Sigmoid colon (tissue), 7 donors: ENCODE results near the gene HMCN2. TPM values are rescaled to one million over a fixed set of nuclear protein-coding genes. Genes with fewer than 3 reads are reported as not detected.
"Not testable (repeated sequence)": the region's sequence is repeated elsewhere in the genome, so short reads cannot be mapped to it uniquely, and the experiment has no call there.

Experiments used
- DNase-seq: peaks from one replicate; pipeline ENCODE4 v3.0.0-alpha.2; 2019
- H3K27ac ChIP-seq, 4 donors: fragments of 200-600 bp; sonication (generic); one replicate each; pipeline ENCODE4 v1.5.1; 2016 to 2019; ENCODE audit warnings: mild to moderate bottlenecking in 1 of 4
- H3K27me3 ChIP-seq, 3 donors: fragments of 200-600 bp; sonication (generic); one replicate each; pipeline ENCODE4 v1.5.1; 2019; ENCODE audit warnings: mild to moderate bottlenecking in 1 of 3
- H3K36me3 ChIP-seq, 4 donors: fragments of 200-600 bp; sonication (generic); one replicate each; pipeline ENCODE4 v1.5.1; 2016 to 2019
- H3K4me1 ChIP-seq, 4 donors: fragments of 200-600 bp; sonication (generic); one replicate each; pipeline ENCODE4 v1.5.1; 2017 to 2019
- H3K4me3 ChIP-seq, 4 donors: fragments of 200-600 bp; sonication (generic); one replicate each; pipeline ENCODE4 v1.5.1; 2017 to 2019; ENCODE audit warnings: mild to moderate bottlenecking in 2 of 4, moderate library complexity in 1 of 4
- H3K9me3 ChIP-seq, 4 donors: fragments of 200-600 bp in 3 of 4; sonication (generic) in 3 of 4; one replicate each; pipeline versions ENCODE4 v1.5.1 to v1.6.1; 2013 to 2019
- EP300 ChIP-seq, 4 donors: sonication (generic); formaldehyde crosslinking; IDR thresholded peaks; one replicate each; pipeline ENCODE4 v1.6.1; 2017; ENCODE audit warnings: antibody characterized with exemption in 4 of 4
- POLR2A ChIP-seq, 2 donors: fragments of 450-650 bp; IDR thresholded peaks; one replicate each; pipeline ENCODE4 v1.6.1; 2016; ENCODE audit warnings: antibody characterized with exemption in 2 of 2, mild to moderate bottlenecking in 2 of 2, moderate library complexity in 2 of 2
- POLR2AphosphoS5 ChIP-seq, 4 donors: sonication (generic); formaldehyde crosslinking; IDR thresholded peaks; one replicate each; pipeline ENCODE4 v1.6.1; 2017; ENCODE audit warnings: antibody characterized with exemption in 4 of 4
- WGBS, 2 donors: extraction: QIAGEN DNeasy Blood & Tissue Kit; methylation state at CpG; one replicate each; pipeline ENCODE4 v1.1.7; 2013; 5-methylcytosine and 5-hydroxymethylcytosine counted together
- intact Hi-C: fragments of 100-400 bp; cut with DNase I; formaldehyde crosslinking; loops from one replicate; pipeline ENCODE4 v1.15.1; 2023
- polyA plus RNA-seq, 3 donors: library from polyadenylated mRNA; stranded (reverse); fragments of 200-250 nt; gene quantifications; one replicate each; pipeline ENCODE4 v1.2.3, GENCODE V29; 2013
- total RNA-seq, 4 donors: library from RNA; depleted of rRNA; stranded (reverse); fragments of >200 nt; gene quantifications; one replicate each; pipeline ENCODE4 v1.1.0, GENCODE V29; 2016
- TF ChIP-seq, protein P1 (sequence below), 4 experiments: fragments of 450-650 bp in 3 of 4; fragments of 200-600 bp in 1 of 4; IDR thresholded peaks; one replicate each; pipeline ENCODE4 v1.5.1; 2016 to 2019; ENCODE audit warnings: antibody characterized with exemption in 4 of 4, mild to moderate bottlenecking in 3 of 4, moderate library complexity in 2 of 4
- donor health status: healthy with polysubstance abuse.
- donor health status: Bipolar disorder and iron deficiency.
- donor health status: healthy.

Gene HMCN2
- total and polyA plus RNA-seq, 7 donors, result 3.6 to 106 (median 13.2) TPM

DNA sequence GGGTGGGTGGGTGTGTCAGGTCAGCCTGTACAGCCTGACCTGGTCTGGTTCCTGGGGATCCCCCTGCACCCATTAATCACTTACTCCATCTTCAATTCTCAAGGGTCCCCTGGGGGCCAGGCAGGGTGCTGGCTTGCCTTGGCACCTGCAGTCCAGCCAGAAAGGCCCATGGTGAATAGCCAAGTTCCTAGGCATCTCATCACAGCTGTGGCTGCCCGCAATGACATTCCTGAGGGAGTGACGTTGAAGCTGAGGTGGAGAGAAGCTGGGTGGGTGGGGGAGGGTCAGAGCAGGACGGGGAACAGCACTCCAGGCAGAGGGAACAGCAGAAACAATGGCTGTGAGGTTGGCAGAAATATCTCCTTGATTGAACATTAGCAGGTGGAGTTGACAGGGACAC is 10.6 kb downstream of the HMCN2 start:
- no peaks in the 10 kb centered on the region for H3K9me3 ChIP-seq
- intact Hi-C loops, result no loop called here
- no peaks in the 10 kb centered on the region for H3K27me3 ChIP-seq
- peak overlapping the region in 3 of 4 donors; percentile 44 to 98 (median 52) for H3K27ac ChIP-seq
- DNase-seq, result peak; percentile 48
- H3K4me3 ChIP-seq, result no peak overlapping the region
- TF ChIP-seq POLR2A (IDR thresholded peaks at IDR 0.05) (no peak), POLR2AphosphoS5 (IDR thresholded peaks at IDR 0.05) (no peak), EP300 (IDR thresholded peaks at IDR 0.05) (no peak)
- TF ChIP-seq, protein P1, sequence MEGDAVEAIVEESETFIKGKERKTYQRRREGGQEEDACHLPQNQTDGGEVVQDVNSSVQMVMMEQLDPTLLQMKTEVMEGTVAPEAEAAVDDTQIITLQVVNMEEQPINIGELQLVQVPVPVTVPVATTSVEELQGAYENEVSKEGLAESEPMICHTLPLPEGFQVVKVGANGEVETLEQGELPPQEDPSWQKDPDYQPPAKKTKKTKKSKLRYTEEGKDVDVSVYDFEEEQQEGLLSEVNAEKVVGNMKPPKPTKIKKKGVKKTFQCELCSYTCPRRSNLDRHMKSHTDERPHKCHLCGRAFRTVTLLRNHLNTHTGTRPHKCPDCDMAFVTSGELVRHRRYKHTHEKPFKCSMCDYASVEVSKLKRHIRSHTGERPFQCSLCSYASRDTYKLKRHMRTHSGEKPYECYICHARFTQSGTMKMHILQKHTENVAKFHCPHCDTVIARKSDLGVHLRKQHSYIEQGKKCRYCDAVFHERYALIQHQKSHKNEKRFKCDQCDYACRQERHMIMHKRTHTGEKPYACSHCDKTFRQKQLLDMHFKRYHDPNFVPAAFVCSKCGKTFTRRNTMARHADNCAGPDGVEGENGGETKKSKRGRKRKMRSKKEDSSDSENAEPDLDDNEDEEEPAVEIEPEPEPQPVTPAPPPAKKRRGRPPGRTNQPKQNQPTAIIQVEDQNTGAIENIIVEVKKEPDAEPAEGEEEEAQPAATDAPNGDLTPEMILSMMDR (IDR thresholded peaks at IDR 0.05), result no peak
- H3K36me3 ChIP-seq, result no peaks in the 10 kb centered on the region
- 59 to 70% methylated on average over 3 of the region's 3 CpGs for WGBS, 2 donors
- H3K4me1 ChIP-seq, result peaks cover 0 to 43% (median 21%) of the 10 kb centered on the region in 4 donors

DNA sequence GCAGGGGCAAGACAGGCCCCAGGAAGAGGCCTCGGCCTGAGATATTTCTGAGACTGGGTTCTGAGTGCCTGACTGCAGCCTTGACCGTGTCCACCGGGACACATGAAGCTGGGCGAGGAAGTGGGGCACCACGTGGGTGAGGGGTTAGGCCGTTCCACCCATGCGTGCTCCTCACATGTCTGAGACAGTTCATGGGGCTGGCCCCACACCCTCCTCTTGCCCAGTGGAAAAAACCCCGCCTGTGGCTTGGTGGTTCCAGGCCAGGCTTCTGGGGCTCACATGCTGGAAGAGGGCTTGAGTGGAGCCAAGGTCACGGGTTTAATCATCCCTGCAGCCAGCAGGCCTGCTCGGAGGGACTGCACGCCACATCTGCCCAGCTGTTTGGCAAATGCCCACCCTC is 11.4 kb downstream of the HMCN2 start:
- WGBS, 2 donors, result 88 to 89% methylated on average over 11 of the region's 11 CpGs
- peak; percentile 65 for DNase-seq
- peak overlapping the region in 3 of 4 donors; percentile 44 to 98 (median 52) for H3K27ac ChIP-seq

DNA sequence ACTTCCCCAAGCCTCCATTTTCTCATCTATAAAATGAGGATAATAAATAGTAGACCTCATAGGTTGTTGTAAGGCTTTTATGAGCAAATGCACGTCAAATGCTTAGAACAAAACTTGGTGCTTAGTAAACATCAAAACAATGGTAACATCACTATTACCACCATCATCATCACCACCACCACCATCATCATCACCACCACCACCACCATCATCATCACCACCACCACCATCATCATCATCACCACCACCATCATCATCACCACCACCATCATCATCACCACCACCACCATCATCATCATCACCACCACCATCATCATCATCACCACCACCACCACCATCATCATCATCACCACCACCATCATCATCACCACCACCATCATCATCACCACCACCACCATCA is 12.0 kb downstream of the HMCN2 start:
- intact Hi-C loops, H3K9me3 ChIP-seq, DNase-seq, H3K4me3 ChIP-seq, H3K36me3 ChIP-seq, H3K27me3 ChIP-seq: not testable (repeated sequence)
- WGBS, 2 donors, result 91% methylated on average over 1 of the region's 1 CpG
- H3K27ac ChIP-seq, result peak overlapping the region in 2 of 4 donors; percentile 52 to 98
- H3K4me1 ChIP-seq, result peaks cover 0 to 50% (median 30%) of the 10 kb centered on the region in 4 donors

More for the DNA sequence above, 11.4 kb downstream of the HMCN2 start:
- intact Hi-C loops, result no loop called here
- no peak for TF ChIP-seq POLR2A (IDR thresholded peaks at IDR 0.05)
- no peak for TF ChIP-seq POLR2AphosphoS5 (IDR thresholded peaks at IDR 0.05)
- TF ChIP-seq, protein P1 (IDR thresholded peaks at IDR 0.05), result no peak
- TF ChIP-seq EP300 (IDR thresholded peaks at IDR 0.05), result no peak
- H3K4me3 ChIP-seq, result no peak overlapping the region
- no peaks in the 10 kb centered on the region for H3K36me3 ChIP-seq
- no peaks in the 10 kb centered on the region for H3K27me3 ChIP-seq
- no peaks in the 10 kb centered on the region for H3K9me3 ChIP-seq
- peaks cover 0 to 45% (median 25%) of the 10 kb centered on the region in 4 donors for H3K4me1 ChIP-seq

DNA sequence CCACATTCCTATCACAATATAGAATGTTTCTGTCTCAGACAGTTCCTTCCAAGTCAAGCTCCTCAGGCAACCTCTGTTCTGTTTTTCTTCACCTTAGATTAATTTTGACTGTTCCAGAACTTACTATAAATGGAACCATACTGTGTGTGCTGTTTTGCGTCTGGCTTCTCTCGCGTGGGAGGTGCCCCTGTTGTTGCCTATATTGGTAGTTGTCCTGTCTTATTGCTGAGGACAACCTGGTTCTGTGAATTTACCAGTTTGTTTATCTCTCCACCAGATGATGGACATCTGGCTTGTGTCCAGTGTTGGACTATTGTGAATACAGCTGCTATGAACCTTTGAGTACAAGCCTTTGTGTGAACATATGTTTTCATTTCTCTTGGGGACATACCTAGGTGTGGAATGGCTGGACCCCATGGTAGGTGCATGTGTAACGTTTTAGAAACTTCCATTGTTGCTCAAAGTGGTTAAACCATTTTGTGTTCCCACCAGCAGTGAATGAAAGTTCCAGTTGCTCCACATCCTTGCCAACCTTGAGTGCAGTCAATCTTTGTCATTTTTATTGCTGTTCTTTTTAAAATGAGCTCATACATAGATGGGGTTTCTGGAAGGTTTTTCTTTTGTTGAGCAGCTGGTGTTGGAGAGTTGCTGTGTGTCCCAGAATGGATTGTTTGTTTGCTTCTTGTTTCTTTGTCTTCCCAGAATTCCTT is 18.1 kb downstream of the HMCN2 start:
- Histone ChIP-seq H3K9me3 (no peaks in the 10 kb centered on the region), H3K4me1 (peaks cover 0 to 82% (median 72%) of the 10 kb centered on the region in 4 donors), H3K36me3 (peaks cover 0 to 14% (median 3%) of the 10 kb centered on the region in 4 donors), H3K27me3 (no peaks in the 10 kb centered on the region), H3K27ac (peak overlapping the region; percentile 80 to 95 (median 87)), H3K4me3 (no peak overlapping the region)
- TF ChIP-seq POLR2A (IDR thresholded peaks at IDR 0.05) (no peak), EP300 (IDR thresholded peaks at IDR 0.05) (peak; percentile 24 to 82 (median 62)), POLR2AphosphoS5 (IDR thresholded peaks at IDR 0.05) (peak; percentile 73 to 81 (median 78))
- TF ChIP-seq, protein P1 (IDR thresholded peaks at IDR 0.05), result no peak
- peak; percentile 73 for DNase-seq
- WGBS, 2 donors, result 71 to 76% methylated on average over 4 of the region's 4 CpGs
- intact Hi-C loops, result loop anchor here (2.0 kb wide), 1 partner anchor 13 kb away; no protein-coding TSS in a partner anchor

DNA sequence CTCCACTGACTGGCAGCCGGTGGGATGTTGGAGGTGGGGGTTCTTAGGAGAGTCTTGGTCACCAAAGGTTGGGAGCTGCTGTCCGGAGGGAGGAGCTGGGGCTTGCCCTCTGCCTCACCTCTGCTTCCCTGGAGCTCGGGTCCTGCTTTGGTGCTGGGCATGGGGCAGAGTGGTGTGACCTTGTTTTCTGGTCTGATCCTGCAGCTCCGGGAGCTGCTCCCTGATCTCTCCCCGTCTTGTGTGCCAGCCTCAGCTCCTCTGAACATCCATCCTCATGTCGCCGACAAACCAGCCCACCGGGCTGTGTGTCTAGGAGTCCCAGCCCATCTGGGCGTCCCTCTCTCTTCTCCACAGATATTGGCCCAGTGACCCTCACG is 18.7 kb downstream of the HMCN2 start:
- DNase-seq, result peak; percentile 64
- intact Hi-C loops, result loop anchor here (2.0 kb wide), 1 partner anchor 13 kb away; no protein-coding TSS in a partner anchor
- peaks cover 0 to 14% (median 3%) of the 10 kb centered on the region in 4 donors for H3K36me3 ChIP-seq
- no peaks in the 10 kb centered on the region for H3K27me3 ChIP-seq
- WGBS, 2 donors, result 68 to 72% methylated on average over 10 of the region's 10 CpGs
- H3K27ac ChIP-seq, result peak overlapping the region in 3 of 4 donors; percentile 83 to 95 (median 91)
- no peak overlapping the region for H3K4me3 ChIP-seq
- H3K9me3 ChIP-seq, result no peaks in the 10 kb centered on the region
- no peak for TF ChIP-seq POLR2A (IDR thresholded peaks at IDR 0.05)
- TF ChIP-seq, protein P1 (IDR thresholded peaks at IDR 0.05), result no peak
- no peak for TF ChIP-seq EP300 (IDR thresholded peaks at IDR 0.05)
- TF ChIP-seq POLR2AphosphoS5 (IDR thresholded peaks at IDR 0.05), result no peak
- H3K4me1 ChIP-seq, result peaks cover 0 to 88% (median 77%) of the 10 kb centered on the region in 4 donors
